MCF 10A (cell line): ENCODE measurements around the gene MST1. TPM values are rescaled to one million over a fixed set of nuclear protein-coding genes. Genes with fewer than 3 reads are reported as not detected.

Experiments used
- BruUV-seq: library from RNA; stranded (reverse); fragments of 400-500 nt; replicated peaks from 2 replicates; lab custom pipeline; 2021; lab: Mats Ljungman, UMichigan
- CTCF ChIA-PET: fragments of 300-600 bp; sonication (Branson Sonifier 250); formaldehyde crosslinking; extraction: SDS; loops from one replicate; lab custom pipeline; 2021; ENCODE audit warnings: antibody characterized with exemption, inconsistent platforms; lab: Yijun Ruan, JAX
- POLR2A ChIA-PET: fragments of 300-600, 350-650 bp; sonication (Branson Sonifier 250); formaldehyde crosslinking; extraction: SDS; loops from one replicate; lab custom pipeline; 2020; ENCODE audit warnings: antibody characterized with exemption, inconsistent platforms; lab: Yijun Ruan, JAX
- DNase-seq: peaks from one replicate; pipeline ENCODE4 v3.0.0-alpha.2; 2018; ENCODE audit not compliant: unreplicated experiment
- H3K27ac Mint-ChIP-seq: one replicate; pipeline ENCODE4 v1.8.0; 2022; ENCODE audit warnings: mild to moderate bottlenecking, low read depth, mixed read lengths; ENCODE audit not compliant: unreplicated experiment
- H3K27me3 Mint-ChIP-seq: one replicate; pipeline ENCODE4 v1.8.0; 2022; ENCODE audit warnings: mixed read lengths; ENCODE audit not compliant: insufficient read depth, unreplicated experiment
- H3K36me3 Mint-ChIP-seq: one replicate; pipeline ENCODE4 v1.8.0; 2022; ENCODE audit warnings: mild to moderate bottlenecking, moderate library complexity, mixed read lengths; ENCODE audit not compliant: insufficient read depth, unreplicated experiment
- H3K4me1 Mint-ChIP-seq: one replicate; pipeline ENCODE4 v1.8.0; 2022; ENCODE audit warnings: mixed read lengths; ENCODE audit not compliant: insufficient read depth, unreplicated experiment
- H3K4me3 Mint-ChIP-seq: one replicate; pipeline ENCODE4 v1.8.0; 2022; ENCODE audit warnings: mild to moderate bottlenecking, moderate library complexity, mixed read lengths; ENCODE audit not compliant: unreplicated experiment
- H3K9me3 Mint-ChIP-seq: one replicate; pipeline ENCODE4 v1.8.0; 2022; ENCODE audit warnings: mixed read lengths; ENCODE audit not compliant: unreplicated experiment
- intact Hi-C: fragments of 100-400 bp; cut with micrococcal nuclease; formaldehyde crosslinking; loops from 2 replicates; pipeline ENCODE4 v1.14.1; 2022
- total RNA-seq: library from RNA; stranded (reverse); gene quantifications from 2 replicates; pipeline ENCODE4 v1.2.3, GENCODE V29; 2022
- TF ChIP-seq, protein P1 (sequence below): fragments of 200-600 bp; IDR thresholded peaks from one replicate; pipeline ENCODE4 v1.8.0; 2022; ENCODE audit warnings: antibody characterized with exemption, mild to moderate bottlenecking; ENCODE audit not compliant: unreplicated experiment

The MST1 gene
- total RNA-seq, 1 experiment from 2014 or later = 18.2 TPM

GRCh38 chr3:49727154-49727923 lies 38.1 kb upstream of the MST1 start:
- Mint-ChIP-seq H3K27me3 (no peaks in the 10 kb centered on the region), H3K36me3 (peaks cover 73% of the 10 kb centered on the region), H3K4me3 (no peak overlapping the region), H3K27ac (no peak overlapping the region), H3K9me3 (no peaks in the 10 kb centered on the region), H3K4me1 (peaks cover 8% of the 10 kb centered on the region)
- ChIA-PET CTCF (interaction anchor here (0.6 kb wide), 2 partner anchors 25 to 112 kb away, joined by 3 read pairs; no protein-coding TSS in a partner anchor), POLR2A (no interaction called here)
- intact Hi-C loops = no loop called here
- TF ChIP-seq, protein P1, sequence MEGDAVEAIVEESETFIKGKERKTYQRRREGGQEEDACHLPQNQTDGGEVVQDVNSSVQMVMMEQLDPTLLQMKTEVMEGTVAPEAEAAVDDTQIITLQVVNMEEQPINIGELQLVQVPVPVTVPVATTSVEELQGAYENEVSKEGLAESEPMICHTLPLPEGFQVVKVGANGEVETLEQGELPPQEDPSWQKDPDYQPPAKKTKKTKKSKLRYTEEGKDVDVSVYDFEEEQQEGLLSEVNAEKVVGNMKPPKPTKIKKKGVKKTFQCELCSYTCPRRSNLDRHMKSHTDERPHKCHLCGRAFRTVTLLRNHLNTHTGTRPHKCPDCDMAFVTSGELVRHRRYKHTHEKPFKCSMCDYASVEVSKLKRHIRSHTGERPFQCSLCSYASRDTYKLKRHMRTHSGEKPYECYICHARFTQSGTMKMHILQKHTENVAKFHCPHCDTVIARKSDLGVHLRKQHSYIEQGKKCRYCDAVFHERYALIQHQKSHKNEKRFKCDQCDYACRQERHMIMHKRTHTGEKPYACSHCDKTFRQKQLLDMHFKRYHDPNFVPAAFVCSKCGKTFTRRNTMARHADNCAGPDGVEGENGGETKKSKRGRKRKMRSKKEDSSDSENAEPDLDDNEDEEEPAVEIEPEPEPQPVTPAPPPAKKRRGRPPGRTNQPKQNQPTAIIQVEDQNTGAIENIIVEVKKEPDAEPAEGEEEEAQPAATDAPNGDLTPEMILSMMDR = no peak
- BruUV-seq = no TSS peak
- DNase-seq = no peak

GRCh38 chr3:49725906-49726681 lies 36.8 kb upstream of the MST1 start:
- DNase-seq = no peak
- Mint-ChIP-seq H3K27ac (no peak overlapping the region), H3K36me3 (peaks cover 75% of the 10 kb centered on the region), H3K27me3 (no peaks in the 10 kb centered on the region), H3K4me1 (peaks cover 11% of the 10 kb centered on the region), H3K4me3 (no peak overlapping the region), H3K9me3 (no peaks in the 10 kb centered on the region)
- CTCF ChIA-PET = interaction anchor here (0.5 kb wide), 1 partner anchor 77 kb away, joined by 3 read pairs; the partner anchor contains the start of gene INKA1
- intact Hi-C loops = no loop called here
- BruUV-seq = no TSS peak
- POLR2A ChIA-PET = interaction anchor here (0.6 kb wide), 1 partner anchor 1731 kb away, joined by 4 read pairs; no protein-coding TSS in a partner anchor
- TF ChIP-seq, protein P1 = no peak

DNA sequence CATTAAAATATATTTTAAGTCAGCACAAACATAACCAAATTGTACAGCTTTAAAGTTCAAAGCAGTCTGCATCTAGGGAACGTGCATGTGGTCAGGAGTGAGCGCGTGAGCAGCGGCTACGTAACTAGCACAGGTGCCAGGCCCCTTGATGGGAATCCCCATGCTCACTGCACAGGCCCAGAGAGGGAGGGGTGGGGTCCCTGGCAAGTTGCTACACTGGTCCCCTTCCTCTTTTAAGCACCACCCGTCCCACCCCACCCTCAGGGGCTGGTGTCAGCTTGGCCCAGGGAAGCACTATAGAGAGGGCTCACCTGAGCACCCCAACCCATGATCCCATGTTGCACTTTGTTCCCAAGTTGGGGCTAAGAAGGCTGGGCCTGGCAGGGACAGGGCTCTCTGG lies 35.3 kb upstream of the MST1 start:
- CTCF ChIA-PET = no interaction called here
- H3K27ac Mint-ChIP-seq = peak overlapping the region; percentile 78
- POLR2A ChIA-PET = interaction anchor here (0.5 to 2.2 kb wide), 12 partner anchors 9 to 486 kb away, joined by 3 to 13 read pairs (median 4); partner anchors contain the start of gene IP6K1
- H3K4me3 Mint-ChIP-seq = peak overlapping the region; percentile 83
- H3K36me3 Mint-ChIP-seq = peaks cover 73% of the 10 kb centered on the region
- H3K4me1 Mint-ChIP-seq = peaks cover 14% of the 10 kb centered on the region
- intact Hi-C loops = loop anchor here (5.0 kb wide), 2 partner anchors 113 to 178 kb away; partner anchors contain the start of gene MST1R
- H3K27me3 Mint-ChIP-seq = no peaks in the 10 kb centered on the region
- no peaks in the 10 kb centered on the region for H3K9me3 Mint-ChIP-seq
- no peak for DNase-seq
- TF ChIP-seq, protein P1 = no peak
- BruUV-seq = TSS peak; percentile 86
